HG03439 (cell line): ENCODE data around the gene ASTE1.
"Not testable (repeated sequence)": the region's sequence is repeated elsewhere in the genome, so short reads cannot be mapped to it uniquely, and the experiment has no call there.

Source experiments
- ATAC-seq: cut with Tn5 transposase; IDR thresholded peaks from one replicate; pipeline ENCODE4 v1.9.1; 2021; ENCODE audit warnings: mild to moderate bottlenecking, moderate library complexity; ENCODE audit not compliant: unreplicated experiment

ASTE1 gene, protein sequence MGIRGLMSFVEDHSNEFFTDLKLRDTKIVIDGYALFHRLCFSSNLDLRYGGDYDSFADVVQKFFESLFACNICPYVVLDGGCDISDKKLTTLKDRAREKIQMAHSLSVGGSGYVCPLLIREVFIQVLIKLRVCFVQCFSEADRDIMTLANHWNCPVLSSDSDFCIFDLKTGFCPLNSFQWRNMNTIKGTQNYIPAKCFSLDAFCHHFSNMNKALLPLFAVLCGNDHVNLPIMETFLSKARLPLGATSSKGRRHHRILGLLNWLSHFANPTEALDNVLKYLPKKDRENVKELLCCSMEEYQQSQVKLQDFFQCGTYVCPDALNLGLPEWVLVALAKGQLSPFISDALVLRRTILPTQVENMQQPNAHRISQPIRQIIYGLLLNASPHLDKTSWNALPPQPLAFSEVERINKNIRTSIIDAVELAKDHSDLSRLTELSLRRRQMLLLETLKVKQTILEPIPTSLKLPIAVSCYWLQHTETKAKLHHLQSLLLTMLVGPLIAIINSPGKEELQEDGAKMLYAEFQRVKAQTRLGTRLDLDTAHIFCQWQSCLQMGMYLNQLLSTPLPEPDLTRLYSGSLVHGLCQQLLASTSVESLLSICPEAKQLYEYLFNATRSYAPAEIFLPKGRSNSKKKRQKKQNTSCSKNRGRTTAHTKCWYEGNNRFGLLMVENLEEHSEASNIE

DNA sequence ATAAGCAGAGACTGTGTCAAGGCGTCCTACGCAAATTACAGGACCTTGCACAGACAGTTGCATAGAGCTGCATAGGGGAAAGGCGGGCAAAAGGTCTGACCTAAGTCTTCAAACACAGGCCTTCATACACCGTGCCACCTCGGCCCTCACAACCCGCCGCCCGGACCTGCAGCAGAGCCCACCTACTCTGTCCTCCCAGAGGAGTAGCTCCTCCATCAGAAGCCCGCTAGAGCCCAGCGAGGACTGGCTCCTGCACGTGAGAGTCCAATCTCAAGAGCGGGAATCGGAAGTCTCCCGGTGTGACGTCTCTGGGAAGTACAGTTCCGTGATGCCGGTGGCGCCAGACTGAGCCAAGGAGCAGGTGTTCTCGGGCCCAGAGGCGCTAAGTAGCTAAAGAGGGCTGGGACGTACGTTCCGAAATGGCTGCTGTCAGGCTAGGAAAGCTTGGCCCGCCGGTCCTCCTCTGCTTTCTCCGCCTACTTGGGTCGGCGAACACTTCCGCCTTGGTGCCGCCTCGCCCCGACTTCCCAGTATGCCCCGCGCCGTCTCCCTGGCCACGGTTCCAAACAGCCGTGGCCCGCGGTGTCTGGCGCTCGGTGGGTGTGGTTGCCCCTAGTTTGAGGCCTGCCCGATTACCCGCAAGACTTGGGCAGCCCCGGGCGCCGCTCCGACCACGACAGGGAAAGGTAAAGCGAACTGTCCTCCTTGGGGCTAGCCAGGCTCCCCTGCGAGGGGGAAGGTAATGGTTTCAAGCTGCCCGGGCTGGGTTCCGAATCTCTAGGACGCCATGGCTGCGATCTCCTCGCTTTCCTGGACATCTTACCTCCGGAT is at the start of gene ASTE1, which contains the start of gene NEK11:
TSS of gene ASTE1 (minus strand) at position 505 of the 831 bp plus-strand sequence. CDS start 1,519 bp downstream, outside the sequence.
TSS of gene NEK11 (plus strand) at position 557 of the 831 bp plus-strand sequence. CDS start 2,832 bp downstream, outside the sequence.
- ATAC-seq, result peak; percentile 99

DNA sequence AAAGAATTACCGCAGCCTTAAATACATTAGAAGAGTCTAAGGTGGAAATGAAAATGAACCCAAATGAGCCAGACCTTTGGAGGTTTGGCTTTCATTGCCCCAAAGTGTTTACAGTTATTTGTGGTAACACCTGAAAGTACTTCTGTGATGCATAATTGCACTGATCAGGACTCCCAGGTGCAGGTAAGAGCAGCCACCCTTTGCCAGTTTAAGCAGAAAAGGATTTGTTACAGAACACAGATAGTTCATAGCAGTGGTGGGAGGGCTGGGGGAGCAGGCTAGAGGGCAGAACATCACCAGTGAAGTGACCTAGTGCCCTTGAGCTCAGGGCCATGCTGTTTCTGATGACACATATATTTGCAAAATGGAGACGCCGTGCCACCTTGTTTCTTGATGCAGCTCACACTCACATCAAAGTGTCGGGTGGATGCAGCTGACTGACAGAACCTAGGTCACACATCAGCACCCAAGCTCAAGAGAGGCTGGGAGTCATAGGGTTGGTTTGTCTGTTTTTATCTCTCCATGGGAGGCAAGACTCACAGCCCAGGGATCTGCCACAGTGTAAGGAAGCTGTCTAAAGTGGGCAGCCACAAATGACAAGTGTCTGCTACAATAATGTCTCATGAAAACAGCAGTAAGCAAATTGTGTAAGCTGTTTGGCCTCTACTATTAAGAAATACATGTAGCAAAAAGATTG is 49.2 kb upstream of the ASTE1 start:
- peak; percentile 39 for ATAC-seq

DNA sequence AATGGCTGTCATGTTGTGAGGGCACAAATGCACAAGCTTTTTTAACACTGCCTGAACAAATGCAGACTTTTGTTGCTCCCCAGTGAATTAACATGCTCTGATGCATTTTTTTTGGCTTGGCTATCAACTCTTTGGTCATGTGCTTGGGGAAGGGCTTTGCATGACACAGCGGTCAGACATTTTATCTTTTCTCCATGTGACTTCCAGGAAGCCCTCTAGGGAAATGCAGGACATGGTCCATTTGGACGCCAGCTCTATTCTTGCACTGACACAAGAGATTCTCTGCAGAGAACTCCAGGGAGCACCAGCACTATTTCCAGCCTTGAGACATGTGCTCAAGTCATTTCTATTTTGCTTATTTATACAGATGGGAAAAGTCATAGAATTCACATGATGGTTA is 46.2 kb upstream of the ASTE1 start:
- ATAC-seq, result no peak

DNA sequence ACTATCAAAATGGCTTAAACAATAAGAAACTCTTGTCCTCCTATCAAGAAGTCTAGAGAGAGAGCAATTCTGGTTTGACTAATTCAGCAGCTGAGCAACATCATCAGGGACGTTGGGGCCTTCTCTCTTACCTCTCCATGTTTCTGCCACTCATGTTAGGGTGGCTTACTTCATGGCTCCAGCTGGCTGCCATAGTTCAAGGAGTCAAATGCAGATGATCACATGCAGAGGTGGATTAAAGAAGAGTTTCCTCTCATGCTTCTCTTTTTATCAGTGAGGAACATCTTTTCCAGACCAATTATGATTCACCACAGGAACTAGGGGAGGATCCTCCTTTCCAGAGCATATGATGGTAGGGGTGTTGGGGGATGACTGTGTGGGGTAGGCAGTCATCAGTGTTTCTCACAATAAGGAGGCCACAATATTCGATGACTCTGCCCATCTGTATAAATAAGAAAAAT is 45.5 kb upstream of the ASTE1 start:
- no peak for ATAC-seq

DNA sequence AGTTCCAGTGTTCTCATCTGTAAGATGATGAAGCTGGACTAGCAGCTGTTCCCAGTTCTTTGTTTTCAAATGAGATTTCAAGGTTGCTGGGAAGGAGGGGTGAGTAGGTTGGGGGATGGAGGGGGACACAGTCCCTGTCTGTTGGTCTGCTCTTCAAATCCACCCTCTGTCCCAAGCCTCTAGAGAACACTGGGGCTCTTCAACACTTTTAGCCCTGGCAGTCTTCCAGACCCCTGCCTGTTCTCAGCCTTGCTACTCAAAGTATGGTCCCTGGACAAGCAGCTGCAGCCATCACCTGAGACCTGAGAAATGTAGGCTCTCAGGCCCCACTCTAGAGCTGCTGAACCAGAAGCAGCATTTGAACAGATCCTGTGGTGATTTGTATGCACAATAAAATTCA is 41.4 kb upstream of the ASTE1 start:
- ATAC-seq, result no peak

DNA sequence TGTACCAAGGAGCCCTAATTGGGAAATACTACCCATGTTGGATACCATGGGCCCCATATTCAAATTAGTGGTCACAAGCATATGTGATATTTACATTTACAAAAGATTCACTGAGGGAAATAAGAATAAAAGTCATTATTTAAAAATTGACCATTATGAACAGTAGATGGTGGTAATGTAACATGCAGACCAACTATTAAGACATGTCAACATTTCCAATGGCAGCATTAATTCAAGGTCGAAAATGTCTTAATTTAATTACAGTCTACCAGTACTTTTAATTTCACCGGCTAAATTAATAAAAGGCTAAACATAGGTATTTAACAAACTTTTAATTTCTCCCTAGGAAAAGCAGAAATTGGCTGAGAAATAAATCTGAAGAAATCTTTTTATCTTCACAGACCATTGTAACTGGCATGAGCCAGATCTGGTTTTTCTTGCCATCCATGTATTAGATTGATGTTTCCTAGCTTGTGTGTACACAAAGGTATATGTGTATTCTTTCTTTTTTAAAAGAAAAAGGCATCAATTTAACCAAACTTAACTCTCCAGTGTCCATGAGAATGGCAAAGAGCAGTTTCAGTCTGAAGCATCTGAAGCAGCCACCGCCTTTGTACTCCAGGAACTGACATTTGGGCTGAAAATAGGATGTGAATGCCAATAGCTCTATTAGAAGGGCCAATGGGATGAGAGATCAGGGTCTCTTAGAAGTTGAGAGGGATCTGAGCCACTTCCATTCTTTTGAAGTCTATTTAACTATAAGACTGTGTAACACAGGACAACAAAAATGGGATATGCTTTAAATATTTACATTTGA is 26.6 kb upstream of the ASTE1 start:
- no peak for ATAC-seq

DNA sequence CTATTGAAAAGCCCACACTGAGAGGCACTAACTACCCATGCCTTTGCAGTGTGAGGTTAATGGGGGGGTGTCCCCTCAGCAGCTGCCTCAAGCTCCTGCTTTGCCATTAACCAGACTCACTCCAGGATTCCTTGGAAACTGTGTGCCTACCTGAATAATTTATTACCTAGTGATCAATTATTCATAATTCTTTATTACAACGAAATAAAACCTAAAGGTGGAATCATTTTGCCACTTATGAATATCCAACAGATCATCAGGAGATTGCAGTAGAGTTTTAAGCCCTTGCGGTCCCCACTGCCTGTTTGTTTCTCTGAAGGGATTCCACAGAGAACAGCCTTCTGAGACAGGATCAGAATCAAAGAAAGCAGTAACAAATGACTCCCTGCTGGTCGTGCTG is 23.4 kb upstream of the ASTE1 start:
- no peak for ATAC-seq

DNA sequence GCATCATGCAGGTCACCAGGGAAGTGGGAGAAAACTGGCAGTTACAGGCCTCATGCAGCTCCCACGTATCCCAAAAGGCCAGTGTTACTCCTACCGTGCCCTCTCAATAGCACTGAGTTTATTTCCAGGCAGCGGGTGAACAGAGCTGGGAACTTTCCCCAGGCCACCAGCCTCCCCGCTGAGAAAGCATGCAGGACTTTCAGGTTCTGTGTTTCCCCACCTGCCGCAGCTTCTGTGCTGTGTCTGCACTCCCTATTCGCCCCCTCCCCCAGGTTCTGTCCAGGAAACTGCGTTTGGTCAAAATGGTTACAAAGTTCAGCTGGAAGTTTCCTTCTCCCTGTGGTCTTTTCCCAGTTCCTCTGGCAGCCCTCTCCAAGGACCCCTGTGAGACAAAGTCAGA is 21.4 kb upstream of the ASTE1 start:
- no peak for ATAC-seq

DNA sequence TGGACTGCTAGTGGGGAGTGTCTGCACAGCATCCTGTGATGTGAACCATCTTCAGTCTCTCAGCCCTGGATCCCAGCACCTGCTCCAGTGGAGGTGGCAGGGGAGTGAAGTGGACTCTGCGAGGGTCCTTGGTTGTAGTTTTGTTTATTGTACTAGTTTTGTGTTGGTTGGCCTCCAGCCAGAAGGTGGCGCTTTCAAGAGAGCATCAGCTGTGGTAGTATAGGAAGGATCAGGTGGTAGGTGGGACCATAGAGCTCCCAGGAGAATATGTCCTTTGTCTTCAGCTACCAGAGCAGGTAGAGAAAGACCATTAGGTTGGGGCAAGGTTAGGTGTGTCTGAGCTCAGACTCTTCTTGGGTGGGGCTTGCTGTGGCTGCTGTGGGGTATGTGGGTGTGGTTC is 21.0 kb upstream of the ASTE1 start:
- no peak for ATAC-seq

DNA sequence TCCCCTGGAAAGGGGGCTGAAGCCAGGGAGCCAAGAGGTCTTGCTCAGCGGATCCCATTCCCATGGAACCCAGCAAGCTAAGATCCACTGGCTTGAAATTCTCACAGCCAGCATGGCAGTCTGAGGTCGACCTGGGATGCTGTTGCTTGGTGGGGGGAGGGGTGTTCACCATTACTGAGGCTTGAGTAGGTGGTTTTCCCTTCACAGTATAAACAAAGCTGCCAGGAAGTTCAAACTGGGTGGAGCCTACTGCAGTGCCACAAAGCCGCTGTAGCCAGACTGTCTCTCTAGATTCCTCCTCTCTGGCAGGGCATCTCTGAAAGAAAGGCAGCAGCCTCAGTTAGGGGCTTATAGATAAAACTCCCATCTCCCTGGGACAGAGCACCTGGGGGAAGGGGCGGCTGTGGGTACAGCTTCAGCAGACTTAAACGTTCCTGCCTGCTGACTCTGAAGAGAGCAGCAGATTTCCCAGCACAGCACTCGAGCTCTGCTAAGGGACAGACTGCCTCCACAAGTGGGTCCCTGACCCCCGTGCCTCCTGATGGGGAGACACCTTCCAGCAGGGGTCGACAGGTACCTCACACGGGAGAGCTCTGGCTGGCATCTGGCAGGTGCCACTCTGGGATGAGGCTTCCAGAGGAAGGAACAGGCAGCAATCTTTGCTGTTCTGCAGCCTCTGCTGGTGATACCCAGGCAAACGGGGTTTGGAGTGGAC is 15.8 kb upstream of the ASTE1 start:
- not testable (repeated sequence) for ATAC-seq

DNA sequence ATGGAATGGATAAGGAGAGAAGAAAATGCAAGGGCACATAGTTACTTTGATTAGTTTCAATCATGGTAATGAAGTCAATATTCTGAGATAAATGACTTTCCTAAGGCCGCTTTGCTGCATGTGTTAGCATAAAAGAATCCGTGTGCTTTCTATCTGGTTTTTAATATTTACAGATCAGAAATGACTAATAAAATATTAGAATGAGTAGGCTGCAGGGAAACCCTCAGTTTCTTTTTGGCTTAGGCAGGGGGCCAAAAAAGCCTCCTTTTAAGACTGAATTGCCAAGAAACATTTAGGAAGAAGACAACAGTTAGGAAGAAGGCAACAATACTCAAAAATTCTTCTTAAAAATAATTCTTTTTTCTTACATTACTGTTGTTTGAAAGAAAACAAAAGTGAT is 11.7 kb upstream of the ASTE1 start:
- no peak for ATAC-seq

DNA sequence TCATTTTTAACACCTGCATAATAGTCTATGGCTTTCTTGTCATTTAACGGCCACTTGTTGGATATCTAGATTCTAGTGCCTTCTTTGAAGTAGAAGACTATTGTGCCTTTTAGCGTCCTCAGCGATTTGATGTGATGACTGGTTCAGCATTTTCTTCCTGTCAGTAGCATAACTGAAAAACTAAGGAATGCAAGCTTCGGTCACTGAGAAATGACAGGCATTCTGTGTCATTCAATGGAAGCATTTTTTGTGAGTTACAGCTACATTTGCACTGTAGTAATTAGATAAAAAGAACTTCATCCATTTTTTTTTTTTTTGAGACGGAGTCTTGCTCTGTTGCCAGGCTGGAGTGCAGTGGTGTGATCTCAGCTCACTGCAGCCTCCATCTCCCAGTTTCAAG is 10.4 kb upstream of the ASTE1 start:
- no peak for ATAC-seq

DNA sequence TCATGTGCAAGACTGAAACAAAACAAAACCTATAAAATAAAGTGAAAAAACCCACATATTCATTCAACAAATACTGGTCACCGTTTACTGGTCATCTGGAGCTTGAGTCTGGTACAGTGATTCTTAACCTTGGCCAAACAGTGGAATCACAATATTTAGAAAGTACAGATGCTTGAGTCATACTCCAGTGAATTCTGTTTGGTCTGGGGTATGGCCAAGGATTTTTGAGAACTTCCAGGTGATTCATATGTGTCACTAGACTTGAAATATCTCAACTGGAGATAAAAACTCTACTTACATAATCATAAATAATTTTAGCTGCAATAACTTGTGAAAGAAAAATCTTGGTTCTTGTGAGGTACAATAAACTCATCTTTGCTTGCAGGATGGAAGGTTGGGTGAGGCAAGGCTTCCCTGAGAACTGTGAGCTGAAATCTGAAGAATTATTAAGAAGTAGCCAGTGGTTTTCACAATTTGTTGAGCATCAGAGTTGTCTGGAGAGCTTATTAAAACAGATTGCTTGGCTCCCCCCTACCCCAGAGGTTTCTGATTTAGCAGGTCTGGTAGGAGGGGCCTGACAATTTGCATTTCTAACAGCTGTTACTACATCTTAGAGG is 9.7 kb upstream of the ASTE1 start:
- no peak for ATAC-seq

DNA sequence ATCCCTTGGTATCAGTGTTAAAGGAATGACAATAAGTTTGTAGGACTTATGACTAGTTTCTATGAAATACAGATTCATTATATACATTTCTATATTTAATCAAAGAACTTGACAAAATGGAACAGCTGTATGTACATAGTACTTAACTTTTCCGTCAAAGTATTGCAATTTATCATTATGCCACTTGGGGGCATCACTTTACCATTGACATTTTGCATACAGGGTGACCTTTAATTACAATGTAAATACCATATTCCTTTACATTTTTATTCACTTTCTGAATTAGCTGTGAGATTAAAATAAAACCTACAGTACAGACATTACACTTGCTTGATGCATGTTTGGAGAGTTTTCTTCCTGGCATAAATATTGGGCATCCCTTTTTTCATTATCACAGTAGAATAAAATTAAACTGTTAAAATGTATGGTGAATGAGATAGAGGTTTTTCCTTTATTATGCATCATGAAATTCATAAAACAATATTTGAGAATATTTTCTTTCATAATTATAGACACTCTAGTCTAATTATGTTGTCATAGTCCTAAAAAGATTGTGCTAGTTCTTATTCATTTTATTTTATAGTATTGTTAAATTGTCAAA is 7.0 kb upstream of the ASTE1 start:
- ATAC-seq, result no peak

DNA sequence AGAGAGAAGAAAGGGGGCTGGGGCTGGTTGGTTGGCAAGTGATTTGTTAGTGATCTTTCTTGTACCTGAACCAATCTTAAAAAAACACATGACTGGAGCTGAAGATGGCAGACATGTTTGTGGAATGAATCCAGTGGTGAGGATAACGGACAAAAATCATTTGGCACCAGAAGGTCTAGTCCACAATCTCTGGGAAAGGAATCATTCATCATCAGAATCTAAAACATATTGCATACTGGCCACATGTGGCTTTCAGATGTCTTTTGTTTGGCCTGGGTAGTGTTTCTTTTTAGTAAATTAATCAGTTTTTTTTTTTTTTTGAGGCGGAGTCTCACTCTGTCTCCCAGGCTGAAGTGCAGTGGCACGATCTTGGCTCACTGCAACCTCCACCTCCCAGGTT is 5.0 kb upstream of the ASTE1 start:
- ATAC-seq, result no peak

DNA sequence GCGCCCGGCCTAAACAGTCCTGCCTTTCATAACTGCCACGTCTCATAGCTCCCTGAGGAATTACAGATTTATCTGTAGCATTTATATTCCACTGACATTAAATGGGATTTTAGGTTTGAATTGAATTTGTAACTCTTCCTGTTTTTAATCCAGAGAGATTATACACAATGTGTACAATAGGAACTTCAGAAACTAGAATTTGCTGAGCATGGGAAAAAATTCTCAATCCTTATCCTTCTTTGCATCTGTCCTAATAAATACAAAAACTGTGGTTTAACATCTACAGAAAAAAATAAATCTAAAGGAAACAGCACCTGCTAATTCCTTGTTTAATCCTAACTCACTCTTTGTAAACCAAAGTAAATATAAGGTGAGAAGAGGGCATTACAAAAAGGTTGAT is 2.2 kb upstream of the ASTE1 start:
- no peak for ATAC-seq

DNA sequence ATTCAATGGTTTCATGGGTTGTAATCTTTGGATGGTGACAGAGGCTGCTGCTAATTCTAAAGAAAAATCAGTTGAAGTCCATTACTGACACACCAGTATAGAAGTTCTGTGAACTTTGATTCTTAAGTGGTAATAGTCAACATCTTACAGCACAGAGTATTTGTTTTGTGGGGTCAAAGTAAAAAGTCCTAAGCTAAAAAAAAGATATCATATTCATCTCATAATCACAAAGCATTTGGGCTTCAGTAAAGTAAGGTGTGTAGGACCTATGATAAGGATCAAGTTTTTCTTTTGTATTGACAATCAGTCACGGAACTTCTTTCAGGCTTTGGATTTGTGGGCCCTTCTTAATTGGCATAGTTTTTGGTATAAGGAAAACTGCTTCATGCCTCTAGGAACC is 1.1 kb downstream of the ASTE1 start:
- no peak for ATAC-seq

DNA sequence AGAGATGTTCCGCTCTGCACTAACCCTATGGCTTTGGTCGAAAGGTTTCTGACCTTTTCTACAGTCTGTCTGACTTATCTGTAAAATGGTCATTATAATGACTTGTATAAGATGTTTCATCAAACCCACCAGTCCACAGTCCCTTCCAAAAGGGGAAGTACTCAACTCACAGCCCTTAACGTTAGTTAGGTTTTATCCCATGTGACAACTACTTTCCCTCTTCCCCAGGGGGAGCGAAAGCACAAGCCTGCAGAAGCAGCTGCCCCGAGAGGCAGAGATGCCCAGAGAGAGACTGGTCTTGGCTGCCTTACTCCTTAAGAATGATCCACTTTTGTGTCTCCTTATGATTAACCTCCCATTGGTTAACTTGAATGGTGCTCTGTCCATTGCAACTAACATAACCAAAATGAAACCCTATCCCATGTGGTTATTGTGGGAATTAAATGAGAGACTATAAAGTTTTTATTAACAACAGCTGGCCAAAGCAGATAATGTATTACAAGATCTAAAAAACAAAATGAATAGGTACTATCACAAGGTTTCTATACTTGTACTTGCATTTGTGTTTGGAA is 6.4 kb downstream of the ASTE1 start:
- no peak for ATAC-seq
